ENCODE data around the gene HHAT.
"Not testable (repeated sequence)": the region's sequence is repeated elsewhere in the genome, so short reads cannot be mapped to it uniquely, and the experiment has no call there.

Gene HHAT

DNA sequence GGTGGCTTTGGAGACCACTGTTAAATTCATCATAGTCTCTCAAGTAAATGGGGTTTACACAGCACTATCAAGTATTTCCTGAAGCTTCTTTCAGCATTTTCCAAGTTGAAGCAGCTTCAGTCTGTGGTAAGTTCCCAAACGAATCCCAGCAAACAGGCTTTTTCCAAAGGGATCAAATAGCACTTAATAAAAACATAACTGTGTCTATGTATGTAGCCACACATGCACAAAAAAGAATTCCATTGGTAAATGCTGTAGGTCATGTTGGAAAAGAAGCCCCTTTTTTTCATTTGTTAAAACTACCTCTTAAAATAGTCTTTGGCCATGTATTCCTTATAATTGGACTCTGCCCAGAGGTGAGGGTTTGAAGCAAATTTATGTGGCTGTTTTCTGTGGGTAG lies 69.8 kb downstream of the HHAT start:
- no peak for DNase-seq

DNA sequence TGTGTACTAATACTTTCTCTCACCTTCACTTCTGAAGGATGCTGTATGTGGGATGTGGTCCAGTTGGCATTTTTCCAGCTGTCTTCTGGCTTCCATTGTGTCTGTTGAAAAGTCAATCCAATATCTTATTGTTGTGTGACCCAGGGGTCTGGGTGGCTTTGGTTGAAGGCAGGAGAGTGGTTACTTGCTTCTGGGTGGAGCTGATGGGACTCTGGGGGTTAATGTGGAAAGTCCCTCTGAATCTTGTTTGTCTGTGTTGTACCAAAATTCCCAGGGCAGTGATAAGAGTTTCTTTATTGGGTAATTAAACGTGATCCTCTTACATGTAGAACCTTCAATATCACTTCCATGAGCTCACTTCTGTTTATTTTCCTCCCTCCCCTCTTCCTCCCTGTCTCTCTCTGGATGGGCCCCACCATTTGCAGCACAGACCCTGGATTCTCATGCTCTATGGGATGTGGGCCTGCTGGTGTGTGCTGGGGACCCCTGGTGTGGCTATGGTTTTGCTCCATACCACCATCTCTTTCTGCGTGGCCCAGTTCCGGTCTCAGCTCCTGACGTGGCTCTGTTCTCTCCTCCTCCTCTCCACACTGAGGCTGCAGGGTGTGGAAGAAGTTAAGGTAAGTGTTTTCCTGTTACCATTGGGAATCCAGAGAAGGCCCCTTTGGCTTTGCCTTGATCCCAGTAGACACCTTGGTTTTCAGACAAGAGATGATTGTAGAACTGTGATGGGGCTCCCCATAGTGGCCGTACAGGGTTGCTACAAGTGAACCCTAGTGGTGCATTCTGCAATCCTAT lies 71.5 kb downstream of the HHAT start:
- DNase-seq, result peak in 2 of 6 experiments; percentile 3 to 9

DNA sequence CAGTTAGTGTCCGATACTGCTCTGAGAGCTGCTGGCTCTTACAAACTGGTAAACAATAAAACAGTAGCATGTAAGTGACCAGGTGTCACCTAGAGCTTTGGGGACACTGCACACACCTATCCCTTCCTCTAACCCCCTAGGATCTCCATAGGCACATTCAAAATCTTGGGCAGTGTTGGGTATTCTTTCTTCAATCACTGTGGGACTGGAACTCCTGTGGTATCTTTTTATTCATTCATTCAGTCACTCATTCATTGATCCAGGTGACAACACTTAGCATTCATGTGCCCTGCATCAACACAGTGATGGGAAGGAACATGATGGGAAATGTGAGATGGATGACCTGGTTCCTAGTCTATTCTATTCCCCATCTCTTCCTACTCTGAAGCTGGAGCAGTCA lies 73.9 kb downstream of the HHAT start:
- no peak for DNase-seq

DNA sequence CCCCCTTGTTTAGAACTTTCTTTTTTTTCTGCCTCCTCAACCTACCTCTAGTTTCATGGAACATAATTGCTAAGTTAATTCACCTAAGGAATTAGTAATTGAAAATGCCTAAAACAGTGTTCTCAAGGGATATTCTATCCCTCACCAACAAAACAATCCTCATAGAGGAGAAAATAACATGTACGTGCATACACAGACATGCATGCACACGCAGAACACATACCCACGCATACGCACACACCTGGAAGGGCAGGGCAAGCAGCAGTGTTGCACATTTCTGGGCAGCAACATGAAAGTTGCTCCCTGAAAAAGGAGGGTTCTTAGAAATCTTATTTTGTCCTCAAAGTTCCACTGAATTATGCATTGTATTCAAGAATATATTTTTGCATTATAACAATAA lies 76.6 kb downstream of the HHAT start:
- DNase-seq, result no peak

GRCh38 chr1:210406341-210406740 lies 77.6 kb downstream of the HHAT start:
- DNase-seq, result not testable (repeated sequence)

- DNase-seq, result peak; percentile 29 to 75 (median 51)
Measured at GRCh38 chr1:210407207-210407886, 78.6 kb downstream of the HHAT start.

- no peak for DNase-seq
Measured at GRCh38 chr1:210407887-210408252, 79.2 kb downstream of the HHAT start.

- DNase-seq, result no peak
Measured at GRCh38 chr1:210412240-210412639, 83.5 kb downstream of the HHAT start.

DNA sequence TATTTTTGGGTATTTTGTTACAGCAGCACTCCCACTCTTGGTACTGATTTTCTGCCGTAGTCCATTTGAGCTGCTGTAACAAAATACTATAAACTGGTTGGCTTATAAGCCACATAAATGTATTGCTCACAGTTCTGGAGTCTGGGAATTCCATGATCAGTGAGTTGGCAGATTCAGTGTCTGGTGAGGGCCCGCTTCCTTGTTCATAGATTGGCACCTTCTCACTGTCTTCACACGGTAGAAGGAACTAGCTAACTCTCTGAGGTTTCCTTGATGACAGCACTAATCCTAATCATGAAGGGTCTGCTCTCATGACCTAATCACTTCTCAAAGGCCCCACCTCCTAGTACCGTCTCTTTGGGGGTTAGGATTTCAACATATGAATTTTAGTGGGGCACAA lies 85.2 kb downstream of the HHAT start:
- no peak for DNase-seq

GRCh38 chr1:210415846-210416448 lies 87.2 kb downstream of the HHAT start:
- no peak for DNase-seq

GRCh38 chr1:210416681-210417080 lies 88.0 kb downstream of the HHAT start:
- DNase-seq, result no peak

DNA sequence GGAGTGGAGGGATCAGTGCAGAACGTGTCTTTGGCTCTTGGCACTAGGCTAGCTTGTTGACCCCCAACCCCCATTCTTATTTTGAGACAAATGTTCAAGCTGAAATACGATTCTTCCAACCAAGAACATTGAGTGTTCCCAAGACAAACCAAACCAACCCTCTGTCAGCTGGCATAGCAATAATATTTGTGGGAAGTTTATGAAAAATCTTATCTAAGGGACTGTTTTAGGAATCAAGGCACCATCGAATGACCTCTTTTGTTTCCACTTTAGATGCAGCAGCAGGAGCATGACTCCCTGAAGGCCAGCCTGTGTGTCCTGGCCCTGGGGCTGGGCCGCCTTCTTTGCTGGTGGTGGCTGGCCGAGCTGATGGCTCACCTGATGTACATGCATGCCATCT lies 89.2 kb downstream of the HHAT start:
- DNase-seq, result no peak

DNA sequence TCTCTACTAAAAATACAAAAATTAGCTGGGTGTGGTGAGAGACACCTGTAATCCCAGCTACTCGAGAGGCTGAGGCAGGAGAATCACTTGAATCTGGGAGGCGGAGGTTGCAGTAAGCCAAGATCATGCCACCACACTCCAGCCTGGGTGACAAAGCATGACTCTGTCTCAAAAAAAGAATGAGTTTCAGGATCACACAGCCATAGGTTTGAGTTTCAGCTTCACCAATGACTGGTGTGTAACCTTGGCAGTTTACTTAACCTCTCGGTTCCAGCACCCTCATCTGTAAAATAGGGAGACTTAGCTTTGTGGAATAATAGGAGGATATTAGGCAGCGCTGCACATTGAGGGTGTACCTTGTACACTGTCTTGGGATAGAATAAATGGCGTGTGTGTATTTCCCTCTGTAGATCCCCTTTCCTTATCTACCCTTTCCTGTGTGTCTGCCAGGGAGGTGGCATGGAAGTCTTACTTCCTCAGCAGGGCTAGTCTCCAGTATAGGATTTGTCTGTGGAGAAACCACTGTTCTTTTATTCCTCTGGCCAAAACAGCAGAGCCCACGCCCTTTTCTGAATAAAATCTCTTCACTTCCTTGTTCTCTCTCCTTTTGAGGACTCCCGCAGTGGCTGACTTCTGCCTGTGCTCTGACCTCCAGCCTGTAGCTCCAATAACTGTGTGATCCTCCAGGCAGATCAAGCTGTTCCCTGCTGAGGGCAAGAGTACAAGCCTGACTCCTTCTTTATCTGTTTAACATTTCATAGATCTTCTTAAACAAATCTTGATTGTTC lies 90.4 kb downstream of the HHAT start:
- DNase-seq, result no peak

- not testable (repeated sequence) for DNase-seq
Measured at GRCh38 chr1:210426696-210427095, 98.0 kb downstream of the HHAT start.

DNA sequence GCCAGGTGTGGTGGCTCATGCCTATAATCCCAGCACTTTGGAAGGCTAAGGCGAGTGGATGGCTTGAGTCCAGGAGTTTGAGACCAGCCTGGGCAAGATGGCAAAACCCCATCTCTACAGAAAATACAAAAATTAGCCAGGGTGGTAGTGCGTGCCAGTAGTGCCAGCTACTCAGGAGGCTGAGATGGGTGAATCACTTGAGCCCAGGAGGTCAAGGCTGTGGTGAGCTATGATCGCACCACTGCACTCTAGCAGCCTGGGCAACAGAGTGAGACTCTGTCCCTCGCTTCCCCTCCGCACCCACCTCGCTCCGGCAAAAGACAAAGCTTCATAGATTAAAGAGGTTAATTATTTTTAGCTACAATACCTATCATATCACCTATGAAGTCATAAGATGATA lies 100.0 kb downstream of the HHAT start:
- DNase-seq, result no peak

GRCh38 chr1:210434223-210434622 lies 105.5 kb downstream of the HHAT start:
- DNase-seq, result no peak

DNA sequence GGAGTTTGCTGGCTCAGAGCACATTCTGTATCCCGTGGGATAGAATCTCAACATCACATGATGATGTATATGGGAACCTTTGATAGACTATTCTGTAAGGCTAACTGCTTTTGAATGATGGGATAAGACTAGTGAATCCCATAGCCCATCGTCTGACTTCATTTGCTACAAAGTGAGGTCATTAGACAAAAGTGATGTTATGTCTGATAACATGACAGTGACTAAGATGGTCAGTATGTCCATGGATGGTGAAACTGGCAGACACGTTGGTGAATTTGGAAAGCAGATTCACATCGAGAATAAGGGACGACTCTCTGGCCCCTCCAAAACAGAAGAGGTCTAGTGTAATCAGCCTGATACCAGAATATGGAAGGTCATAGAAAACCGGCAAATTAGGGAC lies 108.4 kb downstream of the HHAT start:
- DNase-seq, result no peak

DNA sequence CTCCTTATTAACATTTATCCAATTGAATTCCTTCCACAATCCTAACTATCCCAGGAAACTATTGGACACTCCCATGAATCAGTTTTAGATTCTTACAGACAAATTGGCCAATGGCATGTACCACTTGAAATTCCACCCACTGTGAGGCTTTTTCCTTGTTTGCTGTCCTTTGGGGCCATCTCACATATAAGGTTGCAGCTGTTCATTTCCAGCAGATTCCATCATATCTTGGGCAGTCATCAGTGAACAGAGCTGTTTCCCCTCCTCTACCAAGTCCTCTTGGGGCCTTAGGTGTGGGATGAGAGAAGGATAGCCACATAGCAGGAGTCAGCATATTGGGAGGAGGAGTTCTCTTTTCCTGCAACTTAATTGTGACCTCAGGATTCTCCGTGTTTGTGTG lies 109.1 kb downstream of the HHAT start:
- DNase-seq, result no peak

GRCh38 chr1:210438928-210439841 lies 110.5 kb downstream of the HHAT start:
- DNase-seq, result no peak

GRCh38 chr1:210440081-210440480 lies 111.4 kb downstream of the HHAT start:
- no peak for DNase-seq

GRCh38 chr1:210441028-210441427 lies 112.3 kb downstream of the HHAT start:
- DNase-seq, result no peak

- DNase-seq, result no peak
Measured at GRCh38 chr1:210445485-210445884, 116.8 kb downstream of the HHAT start.

Measured in stimulated activated naive CD4-positive, alpha-beta T cell (primary cell).